ENCODE data around the gene TOP1.

DNA sequence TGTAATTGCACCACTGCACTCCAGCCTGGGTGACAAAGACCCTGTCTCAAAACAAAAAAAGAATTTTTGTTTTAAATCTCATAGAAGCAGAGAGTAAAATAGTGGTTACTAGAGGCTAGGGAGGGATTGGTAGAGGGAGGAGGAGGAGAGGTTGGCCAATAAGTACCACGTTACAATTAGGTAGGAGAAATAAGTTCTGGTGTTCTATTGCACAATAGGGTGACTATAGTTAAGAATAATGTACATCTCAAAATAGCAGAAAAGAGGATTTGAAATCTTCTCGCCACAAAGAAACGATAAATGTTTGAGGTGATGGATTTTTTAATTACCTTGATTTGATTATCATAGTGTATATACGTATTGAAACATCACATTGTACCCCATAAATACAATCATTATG lies 27.1 kb upstream of the TOP1 start:
- no peak for TF ChIP-seq CTCF (IDR thresholded peaks at IDR 0.05)
- TF ChIP-seq POLR2A (IDR thresholded peaks at IDR 0.05) = no peak

Data from right lobe of liver (tissue), 4 donors.